Testis (tissue), 3 donors: ENCODE data around the gene CAPZA1. TPM values are rescaled to one million over a fixed set of nuclear protein-coding genes. Genes with fewer than 3 reads are reported as not detected.
A peak's percentile ranks its signal among the peaks of the same experiment; 100 is the strongest.

Experiments used
- DNase-seq: peaks from one replicate; pipeline ENCODE4 v3.0.0-alpha.2; 2019
- H3K27ac ChIP-seq, 2 donors: fragments of 200-600 bp; sonication (generic); one replicate each; pipeline ENCODE4 v1.5.1; 2019
- H3K27me3 ChIP-seq: fragments of 200-600 bp; sonication (generic); one replicate; pipeline ENCODE4 v1.5.1; 2019
- H3K36me3 ChIP-seq: fragments of 200-600 bp; sonication (generic); one replicate; pipeline ENCODE4 v1.5.1; 2017; ENCODE audit warnings: low read depth; ENCODE audit errors: missing control alignments
- H3K4me1 ChIP-seq: fragments of 200-600 bp; sonication (generic); one replicate; pipeline ENCODE4 v1.5.1; 2019
- H3K4me3 ChIP-seq, 2 donors: fragments of 200-600 bp; sonication (generic); one replicate each; pipeline ENCODE4 v1.5.1; 2017 to 2019
- H3K9me3 ChIP-seq: fragments of 200-600 bp; sonication (generic); one replicate; pipeline ENCODE4 v1.5.1; 2017
- CTCF ChIP-seq, 3 experiments: fragments of 450-650 bp in 2 of 3; fragments of 200-600 bp in 1 of 3; sonication (generic) in 1 of 3; IDR thresholded peaks; one replicate each; pipeline ENCODE4 v1.5.1; 2016 to 2019; ENCODE audit warnings: antibody characterized with exemption in 3 of 3, mild to moderate bottlenecking in 2 of 3, moderate library complexity in 1 of 3
- POLR2A ChIP-seq: fragments of 450-650 bp; IDR thresholded peaks from one replicate; pipeline ENCODE4 v1.6.1; 2017; ENCODE audit warnings: antibody characterized with exemption, mild to moderate bottlenecking, moderate library complexity
- WGBS, 2 donors: methylation state at CpG; one replicate each; pipeline ENCODE4 v1.1.5; 2018; 5-methylcytosine and 5-hydroxymethylcytosine counted together
- intact Hi-C: fragments of 100-400 bp; cut with DNase I; formaldehyde crosslinking; loops from one replicate; pipeline ENCODE4 v1.15.1; 2023; ENCODE audit warnings: low total_unique reads
- polyA plus RNA-seq: library from polyadenylated mRNA; stranded (reverse); fragments of 350-450 nt; fragmentation: Illumina TruSeq; extraction: RNeasy Lipid Tissue Mini Kit (QIAGEN cat#74804); gene quantifications from one replicate; pipeline ENCODE4 v1.2.3, GENCODE V29; 2014; ENCODE audit warnings: low read depth, low replicate concordance; ENCODE audit not compliant: insufficient read depth
- total RNA-seq, 2 donors: library from RNA; depleted of rRNA; stranded (reverse); fragments of >200 nt; gene quantifications; one replicate each; pipeline ENCODE4 v1.2.3, GENCODE V29; 2016

The CAPZA1 gene
- total and polyA plus RNA-seq, 3 donors from 2014 or later: 120 to 148 (median 144) TPM

DNA sequence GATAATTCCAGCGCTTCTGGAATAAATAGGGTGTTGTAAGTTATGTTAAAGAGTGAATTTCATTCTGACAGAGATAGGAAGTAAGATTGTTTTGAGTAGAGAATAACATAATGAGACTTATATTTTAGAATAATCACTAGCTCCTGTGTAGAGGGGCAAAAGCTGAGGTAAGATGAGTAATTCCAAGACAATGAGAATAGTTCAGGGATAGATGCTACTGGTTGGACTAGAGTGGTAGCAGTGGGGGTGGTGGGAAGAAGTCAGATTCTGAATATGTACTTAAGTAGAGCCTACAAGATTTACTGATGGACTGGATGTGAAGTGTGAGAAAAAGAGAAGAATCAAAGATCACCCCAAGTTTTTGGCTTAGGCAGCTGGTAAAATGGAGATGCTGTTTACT, 31.6 kb downstream of the CAPZA1 start:
- WGBS, 2 donors: 98 to 100% methylated on average over 1 of the region's 1 CpG
- Histone ChIP-seq H3K27me3 (no peaks in the 10 kb centered on the region), H3K4me1 (no peaks in the 10 kb centered on the region), H3K4me3 (no peak overlapping the region), H3K36me3 (no peaks in the 10 kb centered on the region), H3K27ac (no peak overlapping the region), H3K9me3 (no peaks in the 10 kb centered on the region)
- DNase-seq: no peak
- TF ChIP-seq POLR2A (no peak), CTCF (IDR thresholded peaks at IDR 0.05) (no peak)
- intact Hi-C loops: no loop called here

DNA sequence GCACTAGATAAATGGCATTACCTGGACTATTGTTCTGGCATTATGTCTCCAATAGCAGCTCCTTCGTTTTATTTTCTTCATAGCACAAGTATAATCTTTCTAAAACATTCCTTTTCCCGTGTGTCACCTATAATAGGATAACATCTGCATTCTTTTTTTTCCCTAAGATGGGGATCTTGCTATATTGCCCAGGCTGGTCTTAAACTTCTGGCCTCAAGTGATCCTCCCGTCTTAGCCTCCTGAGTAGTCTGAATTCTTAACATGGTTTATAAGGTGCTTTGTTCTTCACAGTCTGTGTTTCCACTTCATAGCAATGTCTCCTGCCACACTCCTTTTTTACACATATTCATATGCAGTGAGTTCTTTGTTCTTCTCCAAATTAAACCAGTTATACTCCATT, 46.2 kb downstream of the CAPZA1 start:
- no peak overlapping the region for H3K27ac ChIP-seq
- intact Hi-C loops: no loop called here
- no peaks in the 10 kb centered on the region for H3K27me3 ChIP-seq
- WGBS, 2 donors: 92 to 95% methylated on average over 3 of the region's 3 CpGs
- no peak overlapping the region for H3K4me3 ChIP-seq
- TF ChIP-seq POLR2A (no peak), CTCF (IDR thresholded peaks at IDR 0.05) (no peak)
- H3K4me1 ChIP-seq: no peaks in the 10 kb centered on the region
- H3K9me3 ChIP-seq: no peaks in the 10 kb centered on the region
- no peak for DNase-seq
- H3K36me3 ChIP-seq: no peaks in the 10 kb centered on the region

- H3K9me3 ChIP-seq: no peaks in the 10 kb centered on the region
Observed at GRCh38 chr1:112666946-112667345, 47.3 kb downstream of the CAPZA1 start.

DNA sequence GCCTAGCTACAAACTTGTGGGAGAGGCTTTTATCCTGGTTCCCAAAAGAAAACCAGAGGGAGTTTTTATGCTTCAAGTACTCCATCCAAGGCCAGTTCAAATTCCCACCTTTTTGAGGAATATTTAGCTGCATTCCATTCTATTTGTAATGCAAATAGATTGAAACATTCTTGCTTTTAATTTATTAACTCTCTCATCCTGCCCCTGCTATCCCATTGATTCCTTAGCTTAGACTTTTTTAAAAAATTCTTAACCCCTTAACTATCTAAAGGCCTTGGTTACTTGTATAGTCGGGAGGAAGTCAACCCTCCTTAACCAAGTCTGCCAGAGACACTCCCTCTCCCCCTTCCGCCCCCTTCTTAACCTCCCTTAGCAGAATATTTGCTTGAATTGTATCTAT, 52.4 kb downstream of the CAPZA1 start:
- Histone ChIP-seq H3K4me1 (peaks cover 43% of the 10 kb centered on the region), H3K36me3 (no peaks in the 10 kb centered on the region), H3K27me3 (no peaks in the 10 kb centered on the region), H3K9me3 (no peaks in the 10 kb centered on the region), H3K4me3 (no peak overlapping the region), H3K27ac (peak overlapping the region; percentile 11 to 63)
- intact Hi-C loops: no loop called here
- peak; percentile 58 for DNase-seq
- 33 to 56% methylated on average over 2 of the region's 2 CpGs for WGBS, 2 donors
- TF ChIP-seq POLR2A (no peak), CTCF (IDR thresholded peaks at IDR 0.05) (no peak)

More at GRCh38 chr1:112666946-112667345, 47.3 kb downstream of the CAPZA1 start:
- intact Hi-C loops: no loop called here
- no peak for TF ChIP-seq POLR2A
- TF ChIP-seq CTCF (IDR thresholded peaks at IDR 0.05): no peak
- H3K4me3 ChIP-seq: no peak overlapping the region
- 85 to 92% methylated on average over 2 of the region's 2 CpGs for WGBS, 2 donors
- peaks cover 8% of the 10 kb centered on the region for H3K4me1 ChIP-seq
- no peaks in the 10 kb centered on the region for H3K27me3 ChIP-seq
- H3K27ac ChIP-seq: no peak overlapping the region
- H3K36me3 ChIP-seq: no peaks in the 10 kb centered on the region
- no peak for DNase-seq

DNA sequence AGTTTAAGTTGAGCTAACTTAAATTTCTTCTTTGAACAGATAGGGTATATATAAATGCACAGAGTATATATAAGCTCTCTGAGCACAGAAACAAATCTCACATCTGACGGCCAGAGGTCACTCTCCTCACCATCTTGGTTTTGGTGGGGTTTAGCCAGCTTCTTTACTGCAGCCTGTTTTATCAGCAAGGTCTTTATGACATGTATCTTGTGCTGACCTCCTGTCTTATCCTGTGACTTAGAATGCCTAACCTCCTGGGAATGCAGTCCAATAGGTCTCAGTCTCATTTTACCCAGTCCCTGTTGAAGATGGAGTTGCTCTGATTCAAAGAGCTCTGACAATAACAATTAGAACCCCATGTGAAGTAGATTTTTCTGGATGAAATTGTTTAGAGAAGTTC, 53.2 kb downstream of the CAPZA1 start:
- H3K4me3 ChIP-seq: no peak overlapping the region
- intact Hi-C loops: no loop called here
- H3K27me3 ChIP-seq: no peaks in the 10 kb centered on the region
- no peak for TF ChIP-seq POLR2A
- TF ChIP-seq CTCF (IDR thresholded peaks at IDR 0.05): no peak
- H3K27ac ChIP-seq: peak overlapping the region; percentile 96
- H3K36me3 ChIP-seq: no peaks in the 10 kb centered on the region
- no peaks in the 10 kb centered on the region for H3K9me3 ChIP-seq
- peaks cover 44% of the 10 kb centered on the region for H3K4me1 ChIP-seq
- no peak for DNase-seq
- WGBS, 2 donors: 68 to 86% methylated on average over 1 of the region's 1 CpG
